C4-2B (cell line): ENCODE data around the gene SLC7A10.
"Not testable (repeated sequence)": the region's sequence is repeated elsewhere in the genome, so short reads cannot be mapped to it uniquely, and the experiment has no call there.

Source experiments
- CTCF ChIP-seq: fragments of 450-650 bp; conservative IDR thresholded peaks from 2 replicates; pipeline ENCODE4 v1.5.1; 2017; ENCODE audit warnings: mild to moderate bottlenecking
- ZFX ChIP-seq: fragments of 450-650 bp; IDR thresholded peaks from 2 replicates; pipeline ENCODE4 v1.6.1; 2017

- TF ChIP-seq CTCF, ZFX: not testable (repeated sequence)
These were observed 3.4 kb downstream of the SLC7A10 start for GRCh38 chr19:33222255-33222654.
